Kidney (tissue), 14 donors: ENCODE results near the gene ANAPC2. TPM values are rescaled to one million over a fixed set of nuclear protein-coding genes. Genes with fewer than 3 reads are reported as not detected.

ENCODE experiments used
- DNase-seq, 5 donors: peaks; one replicate each; pipeline ENCODE4 v3.0.0-alpha.2; 2013 to 2020
- FAIRE-seq: peaks from 2 replicates; lab custom pipeline; 2012; peaks lifted over from hg19 to GRCh38; lab: Jason Lieb, UNC
- H3K27ac ChIP-seq, 2 donors: one replicate each; pipeline ENCODE4 v1.7.0; 2013; ENCODE audit warnings: low read depth in 2 of 2, low read length in 2 of 2, inconsistent platforms in 1 of 2
- H3K27me3 ChIP-seq: one replicate; pipeline ENCODE4 v1.7.1; 2013; ENCODE audit warnings: low read length, inconsistent platforms; ENCODE audit not compliant: control insufficient read depth, insufficient read depth
- H3K36me3 ChIP-seq, 3 donors: one replicate each; pipeline versions ENCODE4 v1.7.0 to v1.7.1; 2013; ENCODE audit warnings: low read length in 3 of 3, control low read depth in 1 of 3, inconsistent platforms in 1 of 3; ENCODE audit not compliant: insufficient read depth in 3 of 3, control insufficient read depth in 2 of 3
- H3K4me1 ChIP-seq, 3 donors: one replicate each; pipeline versions ENCODE4 v1.7.0 to v1.7.1; 2013; ENCODE audit warnings: low read length in 3 of 3, inconsistent platforms in 1 of 3, low read depth in 1 of 3; ENCODE audit not compliant: control insufficient read depth in 2 of 3, insufficient read depth in 2 of 3
- H3K4me3 ChIP-seq, 3 donors: one replicate each; pipeline versions ENCODE4 v1.7.0 to v1.8.1; 2013; ENCODE audit warnings: low read length in 3 of 3, control low read depth in 1 of 3, inconsistent platforms in 1 of 3
- H3K9ac ChIP-seq, 3 donors: one replicate each; pipeline versions ENCODE4 v1.7.0 to v1.7.1; 2013; ENCODE audit warnings: low read length in 3 of 3, control low read depth in 1 of 3, inconsistent platforms in 1 of 3
- H3K9me3 ChIP-seq, 3 donors: one replicate each; pipeline versions ENCODE4 v1.7.0 to v1.7.1; 2013; ENCODE audit warnings: low read length in 3 of 3, control low read depth in 1 of 3, inconsistent platforms in 1 of 3; ENCODE audit not compliant: control insufficient read depth in 2 of 3, insufficient read depth in 1 of 3
- intact Hi-C: fragments of 100-400 bp; cut with DNase I; formaldehyde crosslinking; loops from one replicate; pipeline ENCODE4 v1.11.1; 2022
- polyA plus RNA-seq: library from polyadenylated mRNA; stranded (reverse); fragments of 350-450 nt; fragmentation: Illumina TruSeq; extraction: RNeasy Lipid Tissue Mini Kit (QIAGEN cat#74804); gene quantifications from one replicate; pipeline ENCODE4 v1.2.3, GENCODE V29; 2014; ENCODE audit warnings: low read depth, low replicate concordance; ENCODE audit not compliant: insufficient read depth
- total RNA-seq: library from RNA; stranded (reverse); fragmentation: NEBNext Ultra II Directional; extraction: Animal tissue kit (Norgen Biotek cat#: 25700); gene quantifications from one replicate; pipeline ENCODE4 v1.2.1, GENCODE V29; 2021
- TF ChIP-seq, protein P1 (sequence below): IDR thresholded peaks from 3 replicates; pipeline ENCODE4 v1.5.1; 2012; ENCODE audit warnings: mild to moderate bottlenecking, moderate library complexity, borderline replicate concordance; ENCODE audit not compliant: insufficient read depth; ENCODE audit errors: extremely low read depth
- donor health status: control.
- donor health status: control.
- donor health status: control.
- donor health status: control.
- donor health status: control.
- donor health status: DM: yes; HTN: yes; CAD: no.
- donor health status: Normal renal cell carcinoma (clear cell type).

Gene ANAPC2
- total and polyA plus RNA-seq, 2 donors from 2014 or later, result 19.9 to 57.2 TPM

DNA sequence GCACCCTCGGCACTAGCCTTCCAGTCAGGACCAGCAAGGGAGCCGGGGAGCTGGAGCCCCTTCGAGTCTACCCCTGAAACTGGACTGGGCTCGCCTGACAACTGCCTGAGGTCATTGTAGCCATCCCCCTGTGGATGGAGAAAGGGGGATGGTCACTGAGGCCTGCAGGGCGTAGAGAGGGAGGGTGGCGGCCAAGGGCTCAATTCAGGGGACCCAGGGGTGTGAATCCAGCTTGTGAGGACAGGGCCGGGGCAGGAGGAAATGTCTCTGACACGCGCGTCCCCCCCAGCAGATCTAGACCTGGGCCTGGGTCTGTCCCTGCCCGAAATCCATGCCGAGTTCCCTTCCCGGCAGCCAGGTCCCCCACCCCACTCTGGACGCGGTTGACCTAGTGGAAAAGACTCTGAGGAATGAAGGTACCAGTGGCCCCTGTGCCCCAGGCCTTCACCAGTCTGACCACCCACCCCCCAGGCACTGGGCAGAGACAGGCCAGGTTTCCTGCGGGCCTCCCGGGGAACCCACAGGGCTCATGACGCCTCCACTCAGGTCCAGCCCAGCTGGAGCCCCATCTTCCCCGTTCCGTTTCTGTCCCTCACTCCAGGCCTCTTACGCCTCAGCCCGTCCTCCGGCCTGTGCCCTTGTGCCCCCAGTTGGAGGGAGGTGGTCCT lies 43.1 kb upstream of the ANAPC2 start:
- H3K4me3 ChIP-seq, result peak overlapping the region in 1 of 3 donors; percentile 25

DNA sequence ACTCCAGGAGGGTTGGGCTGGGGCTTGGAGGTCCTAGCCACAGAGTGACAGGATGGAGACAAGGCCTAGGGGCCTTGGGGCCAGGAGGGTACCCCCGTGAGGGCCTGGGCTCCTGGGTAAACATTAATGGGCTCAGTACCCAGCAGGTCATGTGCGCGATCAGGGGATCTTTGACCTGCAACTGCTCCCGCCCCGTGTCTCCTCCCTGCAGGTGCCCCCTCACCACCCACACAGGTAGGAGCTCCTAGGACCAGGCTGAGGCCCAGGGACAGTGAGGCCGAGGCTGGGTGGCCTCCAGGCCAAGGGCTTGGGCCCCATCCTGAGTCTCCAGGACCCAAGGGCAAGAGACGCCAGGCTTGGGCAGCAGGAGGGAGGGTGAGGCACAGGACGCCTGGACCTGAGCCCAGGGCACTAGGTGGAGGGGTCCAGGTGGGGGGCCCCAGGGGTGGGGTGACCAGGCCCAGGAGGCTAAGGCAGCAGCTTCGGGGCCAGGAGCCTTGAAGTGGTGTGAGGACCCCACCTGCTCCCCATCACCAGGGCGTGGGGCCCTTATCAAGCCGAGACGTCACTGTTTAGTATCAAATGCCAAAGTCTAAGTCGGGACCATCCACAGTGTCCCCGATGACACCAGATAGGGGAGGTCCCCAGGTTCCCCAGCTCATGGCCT lies 42.5 kb upstream of the ANAPC2 start, which contains the start of gene SLC34A3:
SLC34A3 (plus strand) TSS at position 197 of the 667 bp plus-strand sequence. CDS start 802 bp downstream, outside the sequence.
- Histone ChIP-seq H3K36me3 (no peaks in the 10 kb centered on the region), H3K27ac (peak within 1 kb of the TSS; percentile 16 to 51), H3K4me1 (peaks cover 0 to 26% (median 15%) of the 10 kb centered on the region in 3 donors), H3K9me3 (no peaks in the 10 kb centered on the region), H3K27me3 (no peaks in the 10 kb centered on the region), H3K4me3 (peak within 1 kb of the TSS in 1 of 3 donors; percentile 25), H3K9ac (no peak within 1 kb of the TSS)
- TF ChIP-seq, protein P1, sequence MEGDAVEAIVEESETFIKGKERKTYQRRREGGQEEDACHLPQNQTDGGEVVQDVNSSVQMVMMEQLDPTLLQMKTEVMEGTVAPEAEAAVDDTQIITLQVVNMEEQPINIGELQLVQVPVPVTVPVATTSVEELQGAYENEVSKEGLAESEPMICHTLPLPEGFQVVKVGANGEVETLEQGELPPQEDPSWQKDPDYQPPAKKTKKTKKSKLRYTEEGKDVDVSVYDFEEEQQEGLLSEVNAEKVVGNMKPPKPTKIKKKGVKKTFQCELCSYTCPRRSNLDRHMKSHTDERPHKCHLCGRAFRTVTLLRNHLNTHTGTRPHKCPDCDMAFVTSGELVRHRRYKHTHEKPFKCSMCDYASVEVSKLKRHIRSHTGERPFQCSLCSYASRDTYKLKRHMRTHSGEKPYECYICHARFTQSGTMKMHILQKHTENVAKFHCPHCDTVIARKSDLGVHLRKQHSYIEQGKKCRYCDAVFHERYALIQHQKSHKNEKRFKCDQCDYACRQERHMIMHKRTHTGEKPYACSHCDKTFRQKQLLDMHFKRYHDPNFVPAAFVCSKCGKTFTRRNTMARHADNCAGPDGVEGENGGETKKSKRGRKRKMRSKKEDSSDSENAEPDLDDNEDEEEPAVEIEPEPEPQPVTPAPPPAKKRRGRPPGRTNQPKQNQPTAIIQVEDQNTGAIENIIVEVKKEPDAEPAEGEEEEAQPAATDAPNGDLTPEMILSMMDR, result no peak
- no peak for FAIRE-seq
- DNase-seq, result peak in 1 of 5 donors; percentile 32
- intact Hi-C loops, result loop anchor here (10.0 kb wide), 1 partner anchor 116 kb away; the partner anchor contains the start of gene DPP7

More for the DNA sequence above, 43.1 kb upstream of the ANAPC2 start:
- peaks cover 0 to 24% (median 15%) of the 10 kb centered on the region in 3 donors for H3K4me1 ChIP-seq
- H3K9ac ChIP-seq, result no peak overlapping the region
- no peaks in the 10 kb centered on the region for H3K27me3 ChIP-seq
- TF ChIP-seq, protein P1, result no peak
- H3K27ac ChIP-seq, result peak overlapping the region in 1 of 2 donors; percentile 16
- intact Hi-C loops, result loop anchor here (10.0 kb wide), 1 partner anchor 117 kb away; the partner anchor contains the start of gene DPP7
- DNase-seq (no peak), FAIRE-seq (no peak)
- no peaks in the 10 kb centered on the region for H3K36me3 ChIP-seq
- no peaks in the 10 kb centered on the region for H3K9me3 ChIP-seq

DNA sequence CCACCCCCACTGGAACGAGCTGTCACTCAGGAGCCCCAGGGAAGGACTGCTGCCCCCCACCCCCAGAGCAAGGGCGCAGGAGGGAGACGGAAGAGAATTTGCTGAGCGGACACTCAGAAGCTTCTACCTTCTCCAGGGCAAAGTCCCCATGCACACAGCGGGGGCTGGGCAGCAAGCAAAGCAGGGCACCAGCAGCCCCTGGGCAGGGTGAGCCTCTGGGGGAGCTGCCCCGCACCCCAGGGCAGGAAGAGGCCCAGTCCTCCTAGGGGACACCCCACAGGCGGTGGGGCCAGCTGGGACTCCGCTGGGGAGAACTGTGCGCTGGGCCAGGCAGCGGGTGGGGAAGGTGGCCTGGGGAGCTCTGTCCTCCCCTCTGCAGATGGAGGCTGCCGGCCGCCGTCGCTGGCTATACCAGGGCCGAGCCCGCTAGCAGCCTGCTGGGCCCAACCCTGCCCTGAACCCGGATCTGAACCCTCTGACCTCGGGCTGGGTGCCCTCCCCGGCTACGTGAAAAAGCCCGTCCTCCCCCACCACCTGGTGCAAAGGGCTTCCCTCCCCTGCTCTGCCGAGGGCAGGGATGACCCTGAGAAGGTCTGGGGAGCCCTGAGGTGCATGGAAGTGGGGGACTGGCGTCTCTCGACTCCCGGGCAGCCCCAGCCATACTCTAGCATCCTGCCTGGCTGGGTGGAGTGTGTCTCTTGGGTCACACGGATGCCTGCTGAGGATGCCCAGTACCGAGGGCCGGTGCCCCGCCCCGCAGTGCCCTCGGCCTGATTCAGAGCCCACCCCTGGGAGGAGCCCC lies 41.7 kb upstream of the ANAPC2 start:
- no peak for FAIRE-seq
- TF ChIP-seq, protein P1, result no peak
- Histone ChIP-seq H3K4me3 (no peak overlapping the region), H3K36me3 (no peaks in the 10 kb centered on the region), H3K9me3 (no peaks in the 10 kb centered on the region), H3K27me3 (no peaks in the 10 kb centered on the region), H3K9ac (no peak overlapping the region), H3K4me1 (peaks cover 0 to 26% (median 15%) of the 10 kb centered on the region in 3 donors), H3K27ac (peak overlapping the region in 1 of 2 donors; percentile 51)
- intact Hi-C loops, result loop anchor here (10.0 kb wide), 1 partner anchor 115 kb away; the partner anchor contains the start of gene DPP7
- DNase-seq, result peak in 2 of 5 donors; percentile 52 to 64
